Calu3 (cell line): ENCODE data around the gene DHX15. TPM values are rescaled to one million over a fixed set of nuclear protein-coding genes. Genes with fewer than 3 reads are reported as not detected.

ENCODE experiments used
- BruUV-seq: library from RNA; stranded (reverse); fragments of 400-500 nt; replicated peaks from 2 replicates; lab custom pipeline; 2021; lab: Mats Ljungman, UMichigan
- CTCF ChIA-PET: fragments of 300-600 bp; sonication (Branson Sonifier 250); formaldehyde crosslinking; loops from one replicate; lab custom pipeline; 2022; ENCODE audit warnings: antibody characterized with exemption; lab: Charles Lee
- DNase-seq: peaks from one replicate; pipeline ENCODE4 v3.0.0; 2022
- H3K27ac Mint-ChIP-seq: one replicate; pipeline ENCODE4 v1.8.0; 2022; ENCODE audit warnings: mixed read lengths; ENCODE audit not compliant: unreplicated experiment
- H3K27me3 Mint-ChIP-seq: one replicate; pipeline ENCODE4 v1.8.0; 2022; ENCODE audit warnings: mixed read lengths; ENCODE audit not compliant: unreplicated experiment
- H3K36me3 Mint-ChIP-seq: one replicate; pipeline ENCODE4 v1.8.0; 2022; ENCODE audit warnings: mild to moderate bottlenecking, moderate library complexity, mixed read lengths; ENCODE audit not compliant: insufficient read depth, unreplicated experiment
- H3K4me1 Mint-ChIP-seq: one replicate; pipeline ENCODE4 v1.8.0; 2022; ENCODE audit warnings: mild to moderate bottlenecking, low read depth, mixed read lengths; ENCODE audit not compliant: unreplicated experiment
- H3K4me3 Mint-ChIP-seq: one replicate; pipeline ENCODE4 v1.8.0; 2022; ENCODE audit warnings: mild to moderate bottlenecking, low read depth, moderate library complexity, mixed read lengths; ENCODE audit not compliant: unreplicated experiment
- H3K9me3 Mint-ChIP-seq: one replicate; pipeline ENCODE4 v1.8.0; 2022; ENCODE audit warnings: low read depth, mixed read lengths; ENCODE audit not compliant: unreplicated experiment
- intact Hi-C: fragments of 100-400 bp; cut with micrococcal nuclease; formaldehyde crosslinking; loops from one replicate; pipeline ENCODE4 v1.10.0; 2022; ENCODE audit not compliant: unreplicated experiment
- total RNA-seq: library from RNA; stranded (reverse); gene quantifications from 2 replicates; pipeline ENCODE4 v1.2.3, GENCODE V29; 2022
- TF ChIP-seq, protein P1 (sequence below): fragments of 200-600 bp; IDR thresholded peaks from one replicate; pipeline ENCODE4 v1.8.0; 2022; ENCODE audit warnings: antibody characterized with exemption; ENCODE audit not compliant: unreplicated experiment

DHX15 gene
- total RNA-seq, 1 experiment from 2014 or later: 169 TPM

GRCh38 chr4:24564488-24564887, 19.9 kb downstream of the DHX15 start:
- H3K4me1 Mint-ChIP-seq: peaks cover 20% of the 10 kb centered on the region
- H3K27me3 Mint-ChIP-seq: no peaks in the 10 kb centered on the region
- intact Hi-C loops: no loop called here
- BruUV-seq: no TSS peak
- no peak overlapping the region for H3K27ac Mint-ChIP-seq
- TF ChIP-seq, protein P1, sequence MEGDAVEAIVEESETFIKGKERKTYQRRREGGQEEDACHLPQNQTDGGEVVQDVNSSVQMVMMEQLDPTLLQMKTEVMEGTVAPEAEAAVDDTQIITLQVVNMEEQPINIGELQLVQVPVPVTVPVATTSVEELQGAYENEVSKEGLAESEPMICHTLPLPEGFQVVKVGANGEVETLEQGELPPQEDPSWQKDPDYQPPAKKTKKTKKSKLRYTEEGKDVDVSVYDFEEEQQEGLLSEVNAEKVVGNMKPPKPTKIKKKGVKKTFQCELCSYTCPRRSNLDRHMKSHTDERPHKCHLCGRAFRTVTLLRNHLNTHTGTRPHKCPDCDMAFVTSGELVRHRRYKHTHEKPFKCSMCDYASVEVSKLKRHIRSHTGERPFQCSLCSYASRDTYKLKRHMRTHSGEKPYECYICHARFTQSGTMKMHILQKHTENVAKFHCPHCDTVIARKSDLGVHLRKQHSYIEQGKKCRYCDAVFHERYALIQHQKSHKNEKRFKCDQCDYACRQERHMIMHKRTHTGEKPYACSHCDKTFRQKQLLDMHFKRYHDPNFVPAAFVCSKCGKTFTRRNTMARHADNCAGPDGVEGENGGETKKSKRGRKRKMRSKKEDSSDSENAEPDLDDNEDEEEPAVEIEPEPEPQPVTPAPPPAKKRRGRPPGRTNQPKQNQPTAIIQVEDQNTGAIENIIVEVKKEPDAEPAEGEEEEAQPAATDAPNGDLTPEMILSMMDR: no peak
- H3K36me3 Mint-ChIP-seq: peaks cover 23% of the 10 kb centered on the region
- DNase-seq: no peak
- CTCF ChIA-PET: interaction anchor here (0.7 kb wide), 1 partner anchor 11 kb away, joined by 5 read pairs; no protein-coding TSS in a partner anchor
- no peak overlapping the region for H3K4me3 Mint-ChIP-seq
- H3K9me3 Mint-ChIP-seq: no peaks in the 10 kb centered on the region

DNA sequence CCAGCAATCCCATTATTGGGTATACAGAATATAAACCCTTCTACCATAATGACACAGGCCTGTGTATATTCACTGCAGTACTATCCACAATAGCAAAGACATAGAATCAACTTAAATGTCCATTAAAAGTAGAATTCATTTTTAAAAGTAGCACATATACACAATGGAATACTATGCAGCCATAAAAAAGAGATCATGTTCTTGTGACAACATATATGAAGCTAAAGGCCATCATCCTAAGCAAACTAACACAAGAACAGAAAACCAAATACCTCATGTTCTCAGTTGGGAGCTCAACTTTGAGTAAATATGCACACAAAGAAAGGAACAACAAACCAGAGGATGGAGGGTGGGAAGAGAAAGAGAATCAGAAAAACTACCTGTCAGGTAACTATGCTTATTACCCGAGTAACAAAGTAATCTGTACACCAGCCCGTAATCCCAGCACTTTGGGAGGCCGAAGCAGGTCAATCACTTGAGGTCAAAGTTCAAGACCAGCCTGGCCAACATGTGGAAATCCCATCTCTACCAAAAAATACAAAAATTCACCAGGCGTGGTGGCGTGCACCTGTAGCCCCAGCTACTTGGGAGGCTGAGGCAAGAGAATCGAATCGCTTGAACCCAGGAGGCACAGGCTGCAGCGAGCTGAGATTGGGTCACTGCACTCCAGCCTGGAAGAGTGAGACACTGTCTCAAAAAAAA, 22.8 kb downstream of the DHX15 start:
- intact Hi-C loops: no loop called here
- CTCF ChIA-PET: interaction anchor here (0.6 kb wide), 1 partner anchor 27 kb away, joined by 7 read pairs; no protein-coding TSS in a partner anchor
- peaks cover 23% of the 10 kb centered on the region for H3K36me3 Mint-ChIP-seq
- TF ChIP-seq, protein P1: no peak
- no peak for DNase-seq
- H3K27me3 Mint-ChIP-seq: no peaks in the 10 kb centered on the region
- H3K4me3 Mint-ChIP-seq: no peak overlapping the region
- H3K9me3 Mint-ChIP-seq: no peaks in the 10 kb centered on the region
- H3K27ac Mint-ChIP-seq: no peak overlapping the region
- peaks cover 37% of the 10 kb centered on the region for H3K4me1 Mint-ChIP-seq
- no TSS peak for BruUV-seq

DNA sequence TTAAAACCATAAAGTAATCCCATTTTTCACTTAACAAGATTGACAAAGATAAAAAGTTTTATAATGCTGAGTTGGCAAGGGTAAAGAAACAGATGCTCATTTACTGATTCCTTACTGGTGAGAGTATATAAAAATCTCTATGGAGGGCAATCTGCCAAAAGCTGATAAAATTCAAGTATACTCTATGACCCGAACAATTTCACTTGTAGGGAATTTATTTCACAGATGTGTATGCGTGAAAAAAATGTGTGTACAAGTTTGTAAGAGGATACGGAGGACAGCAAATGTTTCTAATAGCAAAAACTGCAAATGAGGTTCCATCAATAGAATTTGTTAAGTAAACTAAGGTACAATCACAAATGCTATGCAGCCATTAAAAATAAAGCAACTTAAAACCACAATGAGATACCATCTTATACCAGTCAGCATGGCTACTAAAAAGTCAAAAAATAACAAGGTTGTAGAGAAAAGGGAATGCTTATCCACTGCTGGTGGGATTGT, 23.4 kb downstream of the DHX15 start:
- Mint-ChIP-seq H3K9me3 (no peaks in the 10 kb centered on the region), H3K27me3 (no peaks in the 10 kb centered on the region), H3K27ac (no peak overlapping the region), H3K36me3 (peaks cover 21% of the 10 kb centered on the region), H3K4me3 (no peak overlapping the region), H3K4me1 (peaks cover 33% of the 10 kb centered on the region)
- TF ChIP-seq, protein P1: no peak
- CTCF ChIA-PET: interaction anchor here (0.6 kb wide), 1 partner anchor 28 kb away, joined by 7 read pairs; no protein-coding TSS in a partner anchor
- intact Hi-C loops: no loop called here
- no peak for DNase-seq
- BruUV-seq: no TSS peak

GRCh38 chr4:24559889-24560288, 24.5 kb downstream of the DHX15 start:
- Mint-ChIP-seq H3K27me3 (no peaks in the 10 kb centered on the region), H3K36me3 (peaks cover 21% of the 10 kb centered on the region), H3K9me3 (no peaks in the 10 kb centered on the region), H3K4me3 (no peak overlapping the region), H3K27ac (no peak overlapping the region), H3K4me1 (peaks cover 31% of the 10 kb centered on the region)
- TF ChIP-seq, protein P1: no peak
- intact Hi-C loops: no loop called here
- BruUV-seq: no TSS peak
- CTCF ChIA-PET: no interaction called here
- DNase-seq: no peak
